Hindlimb muscle (tissue), 1 donor: ENCODE results near the gene FHOD1. TPM values are rescaled to one million over a fixed set of nuclear protein-coding genes. Genes with fewer than 3 reads are reported as not detected.

Experiments used
- DNase-seq: peaks from one replicate; pipeline ENCODE4 v3.0.0-alpha.2; 2013
- polyA plus RNA-seq: library from polyadenylated mRNA; unstranded; fragments of 120-200 nt; gene quantifications from one replicate; pipeline ENCODE4 v1.2.1, GENCODE V29; 2013; ENCODE audit not compliant: insufficient read length

The FHOD1 gene
- polyA plus RNA-seq, 1 donor, result 20.1 TPM

DNA sequence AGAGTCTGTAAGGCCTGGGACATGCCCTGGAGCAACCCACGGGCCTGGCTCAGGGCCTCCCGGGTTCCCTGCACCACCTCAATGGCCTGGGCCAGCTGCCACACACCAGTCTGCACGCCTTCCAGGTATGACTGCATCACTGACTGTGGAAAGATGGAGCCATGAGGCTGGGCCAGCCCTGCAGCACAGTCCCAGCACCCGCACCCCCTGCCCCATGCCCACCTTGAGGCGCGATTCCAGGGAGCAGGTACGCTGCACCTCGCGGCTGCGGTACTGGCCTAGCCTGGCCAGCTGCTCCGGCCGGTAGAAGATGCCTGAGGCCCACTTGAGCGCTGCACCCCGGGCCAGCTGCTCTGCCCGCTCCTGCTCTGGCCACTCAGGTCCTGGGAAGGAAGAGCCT, 58.5 kb downstream of the FHOD1 start:
- no peak for DNase-seq

DNA sequence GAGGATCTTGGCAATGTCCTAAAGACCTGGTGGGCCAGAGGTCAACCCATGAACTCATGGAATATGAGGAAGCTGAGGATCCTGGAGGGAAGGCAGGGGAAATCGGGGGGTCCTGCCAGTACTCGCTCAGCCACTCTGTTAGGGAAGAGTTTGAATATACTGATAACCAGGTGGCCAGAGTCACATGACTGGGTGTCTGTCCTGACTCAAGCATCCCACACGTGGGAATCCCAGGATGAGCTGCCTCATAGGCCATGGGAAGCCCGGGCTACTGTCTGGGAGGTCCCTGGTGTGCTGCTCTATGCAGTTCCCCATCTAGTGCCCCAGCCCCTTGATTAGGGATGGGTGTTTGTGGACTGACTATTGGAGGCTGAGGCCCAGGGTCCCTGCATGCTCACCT, 59.0 kb downstream of the FHOD1 start:
- no peak for DNase-seq

DNA sequence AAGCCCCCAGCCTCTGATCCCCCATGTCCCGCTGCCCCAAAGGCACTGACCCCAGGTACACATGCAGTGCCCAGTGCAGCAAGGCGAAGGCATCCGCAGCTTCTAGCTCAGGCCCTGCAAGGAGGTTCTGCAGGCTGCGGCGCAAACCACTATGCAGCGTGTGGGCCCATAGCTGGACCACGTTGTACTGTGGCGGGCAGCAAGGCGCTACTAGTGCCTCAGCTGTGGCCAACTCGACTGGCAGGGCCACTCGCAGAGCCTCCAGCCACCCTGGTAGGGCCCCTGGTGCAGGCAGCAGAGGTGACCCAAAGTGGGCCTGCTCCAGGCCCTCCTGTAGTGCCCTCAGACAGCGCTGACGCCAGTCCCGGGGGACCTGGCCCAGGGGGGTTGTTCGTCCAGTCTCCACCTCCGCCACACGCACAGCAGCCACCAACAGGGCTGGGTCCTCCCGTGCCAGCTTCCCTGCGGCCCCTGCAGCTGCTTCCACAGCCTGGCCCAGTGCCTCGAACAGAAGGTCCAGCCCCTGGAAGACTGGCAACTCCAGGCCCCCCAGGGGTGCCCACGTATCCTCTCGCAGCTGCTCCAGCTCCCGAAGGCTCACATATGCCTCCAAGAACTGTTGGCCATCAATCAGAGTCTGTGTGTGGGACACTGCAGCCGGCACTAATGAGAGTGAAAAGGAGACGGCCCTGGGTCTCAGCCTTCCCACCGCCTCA, 59.9 kb downstream of the FHOD1 start:
- no peak for DNase-seq

GRCh38 chr16:67186550-67186950, 60.7 kb downstream of the FHOD1 start:
- DNase-seq, result no peak

DNA sequence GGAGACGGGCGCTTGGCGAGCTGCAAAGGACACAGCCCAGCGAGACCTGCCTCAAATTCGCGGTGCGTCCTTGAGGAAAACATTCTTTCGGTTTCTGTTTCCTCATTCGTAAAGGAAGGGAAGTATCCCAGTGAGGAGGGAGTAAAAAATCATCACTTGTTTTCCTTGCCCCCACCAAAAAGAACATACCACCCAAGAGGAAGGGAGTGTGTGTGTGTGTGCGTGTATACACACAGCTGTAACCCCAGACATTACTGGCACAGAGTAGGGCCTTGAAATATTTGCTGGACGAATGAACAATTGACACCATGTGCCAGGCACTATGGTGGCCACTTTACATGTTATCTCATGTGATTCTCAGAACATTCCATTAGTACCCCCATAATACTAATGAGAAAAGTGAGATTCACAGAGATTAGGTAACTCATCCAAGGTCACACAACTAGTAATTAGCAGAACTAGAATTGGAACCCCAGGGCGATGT, 61.6 kb downstream of the FHOD1 start:
- no peak for DNase-seq

- peak; percentile 89 for DNase-seq
Measured at GRCh38 chr16:67184995-67185650, 62.2 kb downstream of the FHOD1 start.

- no peak for DNase-seq
Measured at GRCh38 chr16:67184453-67184994, 62.8 kb downstream of the FHOD1 start.

- peak; percentile 96 for DNase-seq
Measured at GRCh38 chr16:67183627-67184452, 63.4 kb downstream of the FHOD1 start, which contains the start of gene MATCAP1. TSS of gene MATCAP1 (minus strand) at chr16:67183963. CDS start at chr16:67180610, 3,353 bp downstream.

DNA sequence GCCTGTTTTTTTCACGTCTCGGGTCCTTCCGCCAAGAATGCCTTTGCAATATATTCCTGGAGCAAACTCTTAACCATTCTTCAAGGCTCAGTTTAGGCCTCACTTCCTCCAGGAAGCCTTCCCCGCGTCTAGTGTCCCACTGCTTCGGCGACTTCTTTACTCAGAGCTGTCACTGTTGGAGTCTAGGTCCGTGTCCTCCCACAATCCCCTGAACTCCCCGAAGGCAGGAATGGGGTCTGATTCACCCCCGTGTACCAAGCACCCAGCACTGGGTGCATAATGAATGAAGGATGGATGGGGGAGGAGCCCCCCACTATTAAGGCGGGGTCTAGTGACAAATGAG, 64.0 kb downstream of the FHOD1 start:
- DNase-seq, result no peak

DNA sequence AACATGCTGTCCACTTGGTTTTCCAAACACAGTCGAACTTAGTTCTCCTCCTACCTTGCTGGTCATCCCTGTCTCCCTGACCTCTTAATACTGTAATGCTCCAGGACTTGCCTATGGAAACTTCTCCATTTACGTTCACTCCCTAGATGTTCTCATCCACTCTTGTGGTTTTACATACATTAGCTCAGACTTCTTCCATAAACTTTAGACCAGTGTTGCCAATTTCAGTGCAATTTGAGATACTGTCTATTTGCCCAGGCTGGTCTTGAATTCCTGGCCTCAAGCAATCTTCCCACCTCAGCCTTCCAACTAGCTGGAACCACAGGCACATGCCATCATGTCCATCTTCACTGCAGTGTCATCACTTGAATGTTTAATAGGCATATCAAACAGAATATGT, 65.0 kb downstream of the FHOD1 start:
- no peak for DNase-seq

GRCh38 chr16:67181346-67181745, 65.9 kb downstream of the FHOD1 start:
- no peak for DNase-seq

DNA sequence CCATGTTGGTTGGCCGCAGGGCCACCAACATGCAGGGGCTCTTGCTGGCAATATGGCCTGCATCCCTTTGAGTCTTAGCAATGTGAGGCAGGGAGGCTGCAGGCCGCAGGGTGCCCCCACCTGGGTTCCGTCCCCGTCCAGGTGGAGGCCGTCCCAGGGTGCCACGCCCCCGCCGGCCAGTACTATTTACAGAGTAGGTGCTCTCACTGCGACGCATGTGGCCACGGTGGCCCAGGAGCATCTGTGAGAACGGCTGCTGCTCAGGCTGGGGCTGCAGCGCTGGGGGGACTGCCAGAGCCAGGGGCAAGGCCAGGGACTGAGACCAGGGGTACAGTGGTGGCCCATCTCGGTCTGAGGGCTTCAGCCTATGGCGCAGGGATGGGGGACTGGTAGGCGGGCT, 67.1 kb downstream of the FHOD1 start:
- no peak for DNase-seq

DNA sequence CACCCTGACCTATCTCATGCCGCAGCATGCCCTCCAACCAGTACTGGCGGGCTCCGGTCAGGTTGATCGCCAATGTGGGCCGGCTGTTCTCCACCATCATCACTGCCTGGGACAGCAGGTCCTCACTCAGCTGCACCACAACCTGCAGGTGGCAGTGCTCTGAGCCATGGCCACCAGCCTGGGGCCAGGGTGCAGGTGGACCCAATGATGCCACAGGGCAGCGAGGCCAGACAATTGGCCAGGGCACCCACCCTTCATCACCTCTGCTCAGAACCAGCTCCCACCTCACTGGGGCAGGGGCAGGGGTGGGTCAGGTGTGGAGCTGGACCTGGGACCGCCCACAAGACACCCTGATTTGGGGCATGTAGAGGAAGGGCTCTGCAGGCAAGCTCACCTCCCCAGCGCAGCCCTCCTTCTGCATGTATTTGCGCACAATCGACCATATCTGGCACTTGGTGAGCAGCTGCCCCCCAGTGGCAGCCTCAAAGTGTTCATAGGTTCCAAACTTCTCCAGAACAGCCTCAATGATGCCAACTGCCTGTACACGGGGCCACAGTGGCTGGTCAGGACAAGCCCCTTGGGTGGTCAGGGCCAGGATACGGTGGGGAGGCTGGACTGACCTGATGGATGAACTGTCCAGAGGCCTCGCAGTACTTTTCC, 67.7 kb downstream of the FHOD1 start:
- no peak for DNase-seq

Other genes starting within 250 kb of the FHOD1 start
- 37.7 TPM for gene CBFB, start 218.3 kb downstream of the FHOD1 start, polyA plus RNA-seq
- 20.8 TPM for gene PHAF1, start 137.5 kb downstream of the FHOD1 start, polyA plus RNA-seq
- gene B3GNT9, start 96.5 kb downstream of the FHOD1 start, polyA plus RNA-seq, result 10.9 TPM
- 5.9 TPM for gene TRADD, start 87.6 kb downstream of the FHOD1 start, polyA plus RNA-seq
- 2.5 TPM for gene FBXL8, start 87.5 kb downstream of the FHOD1 start, polyA plus RNA-seq
- 5.3 TPM for gene HSF4, start 82.7 kb downstream of the FHOD1 start, polyA plus RNA-seq
- 44.3 TPM for gene NOL3, start 76.9 kb downstream of the FHOD1 start, polyA plus RNA-seq
- 22.9 TPM for gene MATCAP1, start 63.5 kb downstream of the FHOD1 start, polyA plus RNA-seq
- 15.3 TPM for gene EXOC3L1, start 57.3 kb downstream of the FHOD1 start, polyA plus RNA-seq
- gene E2F4, start 55.3 kb downstream of the FHOD1 start, polyA plus RNA-seq, result 40.9 TPM
- gene ELMO3, start 48.4 kb downstream of the FHOD1 start, polyA plus RNA-seq, result 1.1 TPM
- gene TMEM208, start 20.4 kb downstream of the FHOD1 start, polyA plus RNA-seq, result 17.5 TPM
- 1.5 TPM for gene SLC9A5, start 1.5 kb upstream of the FHOD1 start, polyA plus RNA-seq
- 10.0 TPM for gene PLEKHG4, start 32.1 kb upstream of the FHOD1 start, polyA plus RNA-seq
- 0.31 TPM for gene KCTD19, start 79.3 kb upstream of the FHOD1 start, polyA plus RNA-seq
- gene LRRC36, start 79.3 kb upstream of the FHOD1 start, polyA plus RNA-seq, result 0.50 TPM
- 384 TPM for gene TPPP3, start 146.0 kb upstream of the FHOD1 start, polyA plus RNA-seq
- gene ZDHHC1, start 169.0 kb upstream of the FHOD1 start, polyA plus RNA-seq, result 18.3 TPM
- gene HSD11B2, start 183.6 kb upstream of the FHOD1 start, polyA plus RNA-seq, result 12.5 TPM
- 71.6 TPM for gene ATP6V0D1, start 233.7 kb upstream of the FHOD1 start, polyA plus RNA-seq
- not detected for gene AGRP, start 236.1 kb upstream of the FHOD1 start, polyA plus RNA-seq